ENCODE measurements around the gene ZNF664.

The ZNF664 gene

DNA sequence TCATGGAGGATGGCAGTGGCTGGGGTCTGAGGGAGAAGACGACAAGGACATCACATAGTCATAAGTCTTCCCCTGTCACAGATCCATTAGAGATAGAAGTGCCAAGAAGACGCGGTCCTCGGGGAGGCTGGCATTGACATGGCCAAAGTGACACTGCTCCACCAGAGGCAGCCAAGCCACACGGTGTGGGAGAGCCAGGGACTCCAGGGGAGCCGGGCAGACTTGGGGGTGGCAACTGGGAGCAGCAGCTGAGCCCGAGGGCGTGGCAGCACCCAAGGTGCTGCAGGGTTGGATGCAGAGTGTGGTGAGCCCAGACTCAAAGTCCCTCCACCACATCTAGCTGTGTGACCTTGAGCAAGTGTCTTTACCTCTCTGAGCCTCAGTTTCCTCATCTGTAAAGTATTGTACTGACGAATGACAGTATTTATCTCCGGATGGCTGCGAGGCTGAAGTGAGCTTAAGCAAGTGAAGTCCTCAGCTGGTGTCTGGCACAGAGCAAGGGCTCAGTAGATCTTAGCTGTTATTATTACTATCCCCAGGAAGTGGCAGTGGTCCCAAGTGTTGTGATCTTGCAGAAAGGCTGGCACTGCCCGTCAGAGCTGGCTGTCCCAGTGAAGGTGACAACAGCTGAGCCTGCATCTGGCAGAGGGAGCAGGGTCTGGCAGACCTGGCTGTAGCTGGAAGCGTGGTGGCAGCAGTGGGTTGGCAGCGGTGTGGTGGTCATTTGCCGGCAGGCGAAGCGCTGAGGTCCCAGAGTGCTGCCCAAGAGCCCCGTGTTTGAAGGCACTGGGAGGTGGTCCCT lies 54.9 kb downstream of the ZNF664 start:
- Histone ChIP-seq H3K4me3 (ENCODE audit: low read length) (no peak overlapping the region), H3K9ac (ENCODE audit: low read depth, low read length) (no peak overlapping the region), H3K27me3 (ENCODE audit: insufficient read depth, low read length) (no peaks in the 10 kb centered on the region), H3K9me3 (ENCODE audit: insufficient read depth, low read depth, low read length) (no peaks in the 10 kb centered on the region), H3K27ac (ENCODE audit: low read depth, low read length) (no peak overlapping the region), H3K4me1 (ENCODE audit: insufficient read depth, low read length) (peaks cover 2% of the 10 kb centered on the region; the same call in 1 of the 2 replicates), H3K36me3 (ENCODE audit: insufficient read depth, low read length) (no peaks in the 10 kb centered on the region)
- 92% methylated on average over 17 of the region's 18 CpGs for WGBS

- no peak overlapping the region for H3K9ac ChIP-seq (ENCODE audit: low read depth, low read length)
- 94% methylated on average over 5 of the region's 5 CpGs for WGBS
- no peak overlapping the region for H3K4me3 ChIP-seq (ENCODE audit: low read length)
- no peaks in the 10 kb centered on the region for H3K27me3 ChIP-seq (ENCODE audit: insufficient read depth, low read length)
- peaks cover 2% of the 10 kb centered on the region; the same call in 1 of the 2 replicates for H3K4me1 ChIP-seq (ENCODE audit: insufficient read depth, low read length)
- no peaks in the 10 kb centered on the region for H3K36me3 ChIP-seq (ENCODE audit: insufficient read depth, low read length)
- no peaks in the 10 kb centered on the region for H3K9me3 ChIP-seq (ENCODE audit: insufficient read depth, low read depth, low read length)
- no peak overlapping the region for H3K27ac ChIP-seq (ENCODE audit: low read depth, low read length)
These were observed 55.5 kb downstream of the ZNF664 start for GRCh38 chr12:124028555-124028925.

DNA sequence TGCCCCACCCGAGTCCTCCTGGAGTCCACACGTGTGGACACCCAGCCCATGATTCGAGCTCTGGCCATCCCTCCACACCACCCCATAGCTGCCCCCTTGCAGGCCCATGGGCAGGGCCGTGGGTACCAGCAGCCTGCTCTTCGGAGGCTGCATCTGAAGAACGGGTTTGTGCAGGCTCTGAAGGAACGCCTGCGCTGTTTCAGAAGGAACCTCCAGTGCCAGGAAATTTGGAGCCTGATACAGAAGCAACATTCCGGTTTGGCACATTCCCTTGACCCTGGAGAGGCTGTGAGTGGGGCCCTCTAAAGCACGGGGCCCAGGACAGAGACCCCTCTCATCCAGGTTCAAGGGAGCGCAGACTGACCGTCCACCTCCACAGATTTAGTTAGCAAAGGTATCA lies 57.0 kb downstream of the ZNF664 start:
- 91% methylated on average over 12 of the region's 12 CpGs for WGBS
- H3K27ac ChIP-seq (ENCODE audit: low read depth, low read length) = no peak overlapping the region
- H3K27me3 ChIP-seq (ENCODE audit: insufficient read depth, low read length) = no peaks in the 10 kb centered on the region
- no peak overlapping the region for H3K9ac ChIP-seq (ENCODE audit: low read depth, low read length)
- no peak overlapping the region for H3K4me3 ChIP-seq (ENCODE audit: low read length)
- H3K4me1 ChIP-seq (ENCODE audit: insufficient read depth, low read length) = peaks cover 2% of the 10 kb centered on the region; the same call in 1 of the 2 replicates
- no peaks in the 10 kb centered on the region for H3K9me3 ChIP-seq (ENCODE audit: insufficient read depth, low read depth, low read length)
- no peaks in the 10 kb centered on the region for H3K36me3 ChIP-seq (ENCODE audit: insufficient read depth, low read length)

GRCh38 chr12:124030510-124030909 lies 57.5 kb downstream of the ZNF664 start:
- no peaks in the 10 kb centered on the region for H3K36me3 ChIP-seq (ENCODE audit: insufficient read depth, low read length)
- no peaks in the 10 kb centered on the region for H3K9me3 ChIP-seq (ENCODE audit: insufficient read depth, low read depth, low read length)
- 57% methylated on average over 12 of the region's 12 CpGs for WGBS
- peaks cover 2% of the 10 kb centered on the region; the same call in 1 of the 2 replicates for H3K4me1 ChIP-seq (ENCODE audit: insufficient read depth, low read length)
- H3K27me3 ChIP-seq (ENCODE audit: insufficient read depth, low read length) = no peaks in the 10 kb centered on the region
- H3K9ac ChIP-seq (ENCODE audit: low read depth, low read length) = no peak overlapping the region
- no peak overlapping the region for H3K4me3 ChIP-seq (ENCODE audit: low read length)
- no peak overlapping the region for H3K27ac ChIP-seq (ENCODE audit: low read depth, low read length)

- no peak overlapping the region for H3K9ac ChIP-seq (ENCODE audit: low read depth, low read length)
- no peak overlapping the region for H3K27ac ChIP-seq (ENCODE audit: low read depth, low read length)
- no peaks in the 10 kb centered on the region for H3K9me3 ChIP-seq (ENCODE audit: insufficient read depth, low read depth, low read length)
- peaks cover 4% of the 10 kb centered on the region; the same call in 1 of the 2 replicates for H3K4me1 ChIP-seq (ENCODE audit: insufficient read depth, low read length)
- no peaks in the 10 kb centered on the region for H3K27me3 ChIP-seq (ENCODE audit: insufficient read depth, low read length)
- no peaks in the 10 kb centered on the region for H3K36me3 ChIP-seq (ENCODE audit: insufficient read depth, low read length)
- WGBS = over 99% methylated on average over 5 of the region's 5 CpGs
- no peak overlapping the region for H3K4me3 ChIP-seq (ENCODE audit: low read length)
These were observed 58.0 kb downstream of the ZNF664 start for GRCh38 chr12:124031058-124031457.

DNA sequence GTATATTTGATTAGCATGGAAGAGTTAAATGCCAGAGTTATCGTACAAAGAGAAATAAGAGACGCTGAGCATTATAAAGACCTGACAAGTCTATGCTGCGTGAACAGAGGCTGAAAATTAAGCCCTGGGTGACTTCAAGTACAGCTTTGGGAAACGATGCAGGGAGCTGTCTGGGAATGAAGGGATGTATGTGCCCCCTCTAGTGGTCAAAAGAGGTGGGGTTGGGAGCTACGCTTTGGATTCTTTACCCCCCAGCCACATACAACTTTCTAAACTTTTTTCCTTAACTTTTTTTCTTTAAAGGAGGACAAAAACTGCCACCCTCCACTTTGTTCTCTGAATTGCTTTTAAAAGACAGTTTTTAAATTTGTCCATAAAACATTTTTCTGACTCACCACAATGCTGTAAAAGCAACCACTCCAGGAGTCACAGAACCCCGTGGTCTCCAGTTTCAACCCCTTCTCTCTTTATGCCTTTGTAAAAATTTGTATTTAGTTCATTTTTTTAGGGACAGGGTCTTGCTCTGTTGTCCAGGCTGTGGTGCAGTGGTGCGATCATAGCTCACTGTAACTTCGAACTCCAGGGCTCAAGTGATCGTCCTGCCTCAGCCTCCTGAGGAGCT lies 59.4 kb downstream of the ZNF664 start:
- no peaks in the 10 kb centered on the region for H3K27me3 ChIP-seq (ENCODE audit: insufficient read depth, low read length)
- no peak overlapping the region for H3K9ac ChIP-seq (ENCODE audit: low read depth, low read length)
- H3K27ac ChIP-seq (ENCODE audit: low read depth, low read length) = no peak overlapping the region
- no peaks in the 10 kb centered on the region for H3K36me3 ChIP-seq (ENCODE audit: insufficient read depth, low read length)
- no peaks in the 10 kb centered on the region for H3K9me3 ChIP-seq (ENCODE audit: insufficient read depth, low read depth, low read length)
- 74% methylated on average over 9 of the region's 9 CpGs for WGBS
- H3K4me3 ChIP-seq (ENCODE audit: low read length) = no peak overlapping the region
- H3K4me1 ChIP-seq (ENCODE audit: insufficient read depth, low read length) = peaks cover 8% of the 10 kb centered on the region; the same call in 1 of the 2 replicates

- Histone ChIP-seq H3K4me3 (ENCODE audit: low read length) (no peak overlapping the region), H3K9ac (ENCODE audit: low read depth, low read length) (no peak overlapping the region), H3K27me3 (ENCODE audit: insufficient read depth, low read length) (no peaks in the 10 kb centered on the region), H3K9me3 (ENCODE audit: insufficient read depth, low read depth, low read length) (no peaks in the 10 kb centered on the region), H3K27ac (ENCODE audit: low read depth, low read length) (no peak overlapping the region), H3K4me1 (ENCODE audit: insufficient read depth, low read length) (peaks cover 11% of the 10 kb centered on the region), H3K36me3 (ENCODE audit: insufficient read depth, low read length) (no peaks in the 10 kb centered on the region)
- 93% methylated on average over 2 of the region's 2 CpGs for WGBS
These were observed 60.8 kb downstream of the ZNF664 start for GRCh38 chr12:124033859-124034258.

DNA sequence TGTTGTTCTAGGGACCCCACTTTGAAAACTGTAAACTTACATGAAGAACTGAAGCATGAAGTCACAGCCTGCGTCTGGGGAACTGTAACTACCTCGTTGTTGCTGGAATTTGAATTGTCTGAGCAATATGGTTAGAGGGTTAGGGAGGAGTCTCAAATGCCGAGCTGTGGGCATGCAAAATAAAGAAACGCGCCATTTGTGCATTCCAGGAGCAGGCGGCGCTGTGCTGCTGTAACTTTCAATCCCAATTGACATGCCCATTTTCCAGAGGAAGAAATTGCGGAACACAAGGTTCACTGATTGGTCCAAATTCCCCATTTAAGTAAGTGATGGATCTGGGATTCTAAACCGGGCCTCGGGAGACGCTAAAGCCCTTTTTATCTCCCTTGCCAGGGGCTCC lies 61.3 kb downstream of the ZNF664 start:
- Histone ChIP-seq H3K27ac (ENCODE audit: low read depth, low read length) (no peak overlapping the region), H3K4me1 (ENCODE audit: insufficient read depth, low read length) (peaks cover 11% of the 10 kb centered on the region), H3K27me3 (ENCODE audit: insufficient read depth, low read length) (no peaks in the 10 kb centered on the region), H3K4me3 (ENCODE audit: low read length) (no peak overlapping the region), H3K36me3 (ENCODE audit: insufficient read depth, low read length) (no peaks in the 10 kb centered on the region), H3K9me3 (ENCODE audit: insufficient read depth, low read depth, low read length) (no peaks in the 10 kb centered on the region), H3K9ac (ENCODE audit: low read depth, low read length) (no peak overlapping the region)
- 92% methylated on average over 11 of the region's 11 CpGs for WGBS

DNA sequence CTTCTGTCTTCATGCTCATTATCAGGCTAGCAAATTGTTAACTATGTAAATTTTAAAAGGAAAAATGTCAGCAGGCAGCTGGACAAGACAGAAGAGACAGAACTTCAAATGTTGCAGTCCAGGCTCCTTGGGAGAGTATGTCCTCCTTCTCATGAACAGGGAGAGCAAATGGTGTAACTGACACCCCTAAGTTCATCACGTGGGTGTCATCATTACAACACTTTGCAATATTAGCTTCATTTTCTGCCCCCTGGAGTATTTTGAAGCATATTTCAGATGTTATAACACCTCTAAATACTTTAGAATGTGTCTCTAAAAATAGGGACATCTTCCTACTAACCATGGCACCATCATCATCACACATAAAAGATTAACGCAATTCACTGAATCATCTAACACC lies 62.1 kb downstream of the ZNF664 start:
- peaks cover 11% of the 10 kb centered on the region for H3K4me1 ChIP-seq (ENCODE audit: insufficient read depth, low read length)
- H3K4me3 ChIP-seq (ENCODE audit: low read length) = no peak overlapping the region
- H3K27me3 ChIP-seq (ENCODE audit: insufficient read depth, low read length) = no peaks in the 10 kb centered on the region
- H3K27ac ChIP-seq (ENCODE audit: low read depth, low read length) = no peak overlapping the region
- H3K9ac ChIP-seq (ENCODE audit: low read depth, low read length) = no peak overlapping the region
- no peaks in the 10 kb centered on the region for H3K36me3 ChIP-seq (ENCODE audit: insufficient read depth, low read length)
- WGBS = 69% methylated on average over 2 of the region's 2 CpGs
- H3K9me3 ChIP-seq (ENCODE audit: insufficient read depth, low read depth, low read length) = no peaks in the 10 kb centered on the region

GRCh38 chr12:124036171-124036598 lies 63.2 kb downstream of the ZNF664 start:
- H3K4me1 ChIP-seq (ENCODE audit: insufficient read depth, low read length) = peaks cover 9% of the 10 kb centered on the region
- H3K27me3 ChIP-seq (ENCODE audit: insufficient read depth, low read length) = no peaks in the 10 kb centered on the region
- no peak overlapping the region for H3K27ac ChIP-seq (ENCODE audit: low read depth, low read length)
- no peaks in the 10 kb centered on the region for H3K9me3 ChIP-seq (ENCODE audit: insufficient read depth, low read depth, low read length)
- peak overlapping the region; percentile 30; the same call in 1 of the 2 replicates for H3K9ac ChIP-seq (ENCODE audit: low read depth, low read length)
- WGBS = 63% methylated on average over 7 of the region's 7 CpGs
- no peaks in the 10 kb centered on the region for H3K36me3 ChIP-seq (ENCODE audit: insufficient read depth, low read length)
- no peak overlapping the region for H3K4me3 ChIP-seq (ENCODE audit: low read length)

- H3K27ac ChIP-seq (ENCODE audit: low read depth, low read length) = no peak overlapping the region
- H3K9ac ChIP-seq (ENCODE audit: low read depth, low read length) = peak overlapping the region; percentile 30; the same call in 1 of the 2 replicates
- peaks cover 9% of the 10 kb centered on the region for H3K4me1 ChIP-seq (ENCODE audit: insufficient read depth, low read length)
- H3K36me3 ChIP-seq (ENCODE audit: insufficient read depth, low read length) = no peaks in the 10 kb centered on the region
- no peaks in the 10 kb centered on the region for H3K27me3 ChIP-seq (ENCODE audit: insufficient read depth, low read length)
- H3K4me3 ChIP-seq (ENCODE audit: low read length) = no peak overlapping the region
- no peaks in the 10 kb centered on the region for H3K9me3 ChIP-seq (ENCODE audit: insufficient read depth, low read depth, low read length)
- 57% methylated on average over 4 of the region's 6 CpGs for WGBS
These were observed 63.7 kb downstream of the ZNF664 start for GRCh38 chr12:124036657-124037109.
